H1 (cell line): ENCODE results near the gene PACSIN1. TPM values are rescaled to one million over a fixed set of nuclear protein-coding genes. Genes with fewer than 3 reads are reported as not detected.

Source experiments
- CTCF ChIA-PET: fragments of 300-600 bp; sonication (Branson Sonifier 250); formaldehyde crosslinking; loops from one replicate; lab custom pipeline; 2021; ENCODE audit not compliant: partially characterized antibody; lab: Charles Lee
- POLR2A ChIA-PET: fragments of 300-600 bp; sonication (Branson Sonifier 250); formaldehyde crosslinking; loops from one replicate; lab custom pipeline; 2021; ENCODE audit warnings: inconsistent platforms; ENCODE audit not compliant: partially characterized antibody; lab: Charles Lee
- DNase-seq, 2 experiments: peaks; one replicate each; pipeline versions ENCODE4 v3.0.0 to v3.0.0-alpha.2; 2010 to 2022; ENCODE audit warnings: low spot score in 2 of 2, low read depth in 1 of 2, mixed read lengths in 1 of 2
- FAIRE-seq: peaks from 2 replicates; lab custom pipeline; 2011; peaks lifted over from hg19 to GRCh38; lab: Jason Lieb, UNC
- H2AFZ ChIP-seq: 2 replicates; pipeline ENCODE4 v1.8.1; 2012; ENCODE audit warnings: low read length, inconsistent platforms
- H2AK5ac ChIP-seq: 2 replicates; pipeline ENCODE4 v1.6.1; 2013; ENCODE audit warnings: low read depth, low read length
- H2BK120ac ChIP-seq: replicated peaks from 2 replicates; pipeline ENCODE3; 2013; ENCODE audit warnings: low read depth, low read length, inconsistent platforms
- H2BK12ac ChIP-seq: 2 replicates; pipeline ENCODE4 v1.6.1; 2013; ENCODE audit warnings: low read depth, low read length
- H2BK15ac ChIP-seq: 2 replicates; pipeline ENCODE4 v1.6.1; 2013; ENCODE audit warnings: low read length
- H2BK20ac ChIP-seq: 2 replicates; pipeline ENCODE4 v1.6.1; 2013; ENCODE audit warnings: low read length
- H2BK5ac ChIP-seq: 2 replicates; pipeline ENCODE4 v1.6.1; 2013; ENCODE audit warnings: low read depth, low read length
- H3K14ac ChIP-seq: 2 replicates; pipeline ENCODE4 v1.6.1; 2013; ENCODE audit warnings: inconsistent platforms; ENCODE audit not compliant: insufficient read length
- H3K18ac ChIP-seq: 2 replicates; pipeline ENCODE4 v1.6.1; 2013; ENCODE audit warnings: low read length; ENCODE audit errors: extremely low read depth
- H3K23ac ChIP-seq: 2 replicates; pipeline ENCODE4 v1.6.1; 2013; ENCODE audit warnings: inconsistent platforms; ENCODE audit not compliant: insufficient read length
- H3K23me2 ChIP-seq: 2 replicates; pipeline ENCODE4 v1.6.1; 2013; ENCODE audit warnings: low read depth, low read length
- H3K27ac ChIP-seq: 2 replicates; pipeline ENCODE4 v1.6.1; 2011; ENCODE audit warnings: low read depth, low read length, inconsistent platforms
- H3K27me3 ChIP-seq, 4 experiments: replicated peaks in 1 of 4; 1 replicate in 1 of 4; 2 replicates in 3 of 4; pipeline versions ENCODE4 v1.6.1 to v1.8.1; 2011 to 2013; ENCODE audit warnings: low read length in 3 of 4, mild to moderate bottlenecking in 3 of 4, inconsistent platforms in 2 of 4, mixed read lengths in 2 of 4, moderate library complexity in 1 of 4; ENCODE audit not compliant: control insufficient read depth in 3 of 4, insufficient read depth in 3 of 4; ENCODE audit errors: extremely low read depth in 1 of 4
- H3K36me3 ChIP-seq, 4 experiments: 2 replicates each; pipeline versions ENCODE4 v1.6.1 to v1.8.1; 2011 to 2013; ENCODE audit warnings: mild to moderate bottlenecking in 4 of 4, low read length in 3 of 4, moderate library complexity in 2 of 4, control low read depth in 1 of 4, inconsistent platforms in 1 of 4; ENCODE audit not compliant: insufficient read depth in 4 of 4, control insufficient read depth in 2 of 4
- H3K4ac ChIP-seq: replicated peaks from 2 replicates; pipeline ENCODE3; 2013; ENCODE audit warnings: low read length, low read depth, mixed read lengths, inconsistent platforms; ENCODE audit not compliant: insufficient read length
- H3K4me1 ChIP-seq, 4 experiments: replicated peaks in 1 of 4; 1 replicate in 1 of 4; 2 replicates in 3 of 4; pipeline versions ENCODE4 v1.6.1 to v1.8.1; 2011 to 2013; ENCODE audit warnings: low read length in 3 of 4, inconsistent platforms in 2 of 4, mixed read lengths in 1 of 4; ENCODE audit not compliant: insufficient read depth in 4 of 4, control insufficient read depth in 3 of 4
- H3K4me2 ChIP-seq, 2 experiments: 2 replicates each; pipeline versions ENCODE4 v1.6.1 to v1.8.1; 2011 to 2013; ENCODE audit warnings: low read depth in 2 of 2, low read length in 2 of 2, control low read depth in 1 of 2, inconsistent platforms in 1 of 2, mild to moderate bottlenecking in 1 of 2; ENCODE audit not compliant: insufficient read depth in 1 of 2
- H3K4me3 ChIP-seq, 4 experiments: fragments of 200-600, 300-600 bp in 1 of 4; sonication (generic), shearing (Covaris generic), sonication (Bioruptor Twin) in 1 of 4; 2 replicates each; pipeline versions ENCODE4 v1.5.1 to v1.8.1; 2011 to 2016; ENCODE audit warnings: low read length in 4 of 4, low read depth in 3 of 4, control low read depth in 2 of 4, inconsistent platforms in 2 of 4, mild to moderate bottlenecking in 2 of 4, mixed read lengths in 1 of 4, moderate library complexity in 1 of 4; ENCODE audit not compliant: insufficient read depth in 2 of 4; ENCODE audit errors: extremely low read depth in 1 of 4
- H3K56ac ChIP-seq: replicated peaks from 2 replicates; pipeline ENCODE3; 2013; ENCODE audit warnings: low read depth, mild to moderate bottlenecking, mixed read lengths, low read length, inconsistent platforms; ENCODE audit not compliant: insufficient read length
- H3K79me1 ChIP-seq: 2 replicates; pipeline ENCODE4 v1.6.1; 2013; ENCODE audit warnings: low read depth, low read length, control low read depth
- H3K79me2 ChIP-seq, 2 experiments: 2 replicates each; pipeline versions ENCODE4 v1.6.1 to v1.8.1; 2012 to 2013; ENCODE audit warnings: low read length in 2 of 2, mild to moderate bottlenecking in 2 of 2, inconsistent platforms in 1 of 2; ENCODE audit not compliant: insufficient read depth in 2 of 2, control insufficient read depth in 1 of 2
- H3K9ac ChIP-seq, 4 experiments: replicated peaks in 1 of 4; 1 replicate in 1 of 4; 2 replicates in 3 of 4; pipeline versions ENCODE4 v1.6.1 to v1.8.1; 2011 to 2013; ENCODE audit warnings: low read depth in 3 of 4, low read length in 3 of 4, control low read depth in 2 of 4, mild to moderate bottlenecking in 2 of 4, moderate library complexity in 2 of 4, inconsistent platforms in 1 of 4; ENCODE audit errors: extremely low read depth in 1 of 4
- H3K9me3 ChIP-seq, 2 experiments: 2 replicates each; pipeline versions ENCODE4 v1.6.1 to v1.8.1; 2012 to 2013; ENCODE audit warnings: mild to moderate bottlenecking in 2 of 2, moderate library complexity in 2 of 2, control low read depth in 1 of 2, inconsistent platforms in 1 of 2, low read depth in 1 of 2, low read length in 1 of 2, mixed read lengths in 1 of 2; ENCODE audit not compliant: insufficient read depth in 2 of 2
- H4K20me1 ChIP-seq, 2 experiments: replicated peaks in 1 of 2; 2 replicates each; pipeline versions ENCODE3 to v1.8.1; 2011 to 2013; ENCODE audit warnings: inconsistent platforms in 2 of 2, low read length in 2 of 2, mild to moderate bottlenecking in 1 of 2; ENCODE audit not compliant: insufficient read depth in 2 of 2, control insufficient read depth in 1 of 2
- H4K5ac ChIP-seq: 2 replicates; pipeline ENCODE4 v1.6.1; 2013; ENCODE audit warnings: low read length, low read depth, mixed read lengths, inconsistent platforms; ENCODE audit not compliant: insufficient read length
- H4K8ac ChIP-seq: 2 replicates; pipeline ENCODE4 v1.8.0; 2013; ENCODE audit warnings: mild to moderate bottlenecking, moderate library complexity, low read length, inconsistent platforms; ENCODE audit not compliant: insufficient read depth; ENCODE audit errors: extremely low read depth
- H4K91ac ChIP-seq: replicated peaks from 2 replicates; pipeline ENCODE3; 2013; ENCODE audit warnings: low read length, mixed read lengths, inconsistent platforms; ENCODE audit not compliant: insufficient read length
- CEBPB ChIP-seq: IDR thresholded peaks from 2 replicates; pipeline ENCODE4 v1.6.1; 2012; ENCODE audit warnings: low read depth, low read length
- CTBP2 ChIP-seq: IDR thresholded peaks from 2 replicates; pipeline ENCODE4 v1.7.0; 2011; ENCODE audit warnings: borderline replicate concordance, mild to moderate bottlenecking, moderate library complexity, mixed read lengths, low read length; ENCODE audit not compliant: insufficient read depth, insufficient read length
- MAX ChIP-seq: IDR thresholded peaks from 2 replicates; pipeline ENCODE4 v1.6.1; 2012; ENCODE audit warnings: inconsistent platforms
- POLR2A ChIP-seq, 2 experiments: IDR thresholded peaks; 1 replicate in 1 of 2; 2 replicates in 1 of 2; pipeline ENCODE4 v1.6.1; 2011; ENCODE audit warnings: low read depth in 2 of 2, low read length in 2 of 2, mild to moderate bottlenecking in 2 of 2; ENCODE audit errors: control extremely low read depth in 1 of 2
- RFX5 ChIP-seq: IDR thresholded peaks from 2 replicates; pipeline ENCODE4 v1.6.1; 2011; ENCODE audit warnings: low read depth, low read length, improper control_type of control experiment, borderline replicate concordance
- WGBS, 2 experiments: shearing (Covaris generic) in 1 of 2; methylation state at CpG; one replicate each; pipeline versions ENCODE4 v1.1.6 to v1.1.7; 2013 to 2015; ENCODE audit warnings: low lambda C conversion rate in 2 of 2, mixed read lengths in 2 of 2, inconsistent platforms in 1 of 2, low coverage in 1 of 2, missing lambda C conversion rate in 1 of 2; ENCODE audit not compliant: insufficient replicate concordance in 2 of 2, insufficient coverage in 1 of 2, insufficient read length in 1 of 2; ENCODE audit errors: extremely low coverage in 1 of 2, missing lambda C conversion rate in 1 of 2; 5-methylcytosine and 5-hydroxymethylcytosine counted together
- polyA plus RNA-seq, 7 experiments: library from polyadenylated mRNA; depleted of rRNA in 3 of 7; stranded (reverse) in 5 of 7; unstranded in 2 of 7; fragments of >200 nt in 5 of 7; fragments of 200-250 nt in 2 of 7; gene quantifications; 1 replicate in 5 of 7; 2 replicates in 1 of 7; 4 replicates in 1 of 7; pipeline versions ENCODE4 v1.2.1 to v1.2.3, GENCODE V29; 2011 to 2013; ENCODE audit warnings: missing spikeins in 2 of 7, mixed read lengths in 2 of 7
- total RNA-seq: library from RNA; stranded (reverse); fragmentation: NEBNext Ultra II Directional; extraction: Animal tissue kit (Norgen Biotek cat#: 25700); gene quantifications from 2 replicates; pipeline ENCODE4 v1.2.1, GENCODE V29; 2021

The PACSIN1 gene
- total and polyA plus RNA-seq, 2 of the 8 experiments (the other 6 are each of a cell fraction or from before 2014, with no cell fraction given) = 5.9 to 11.1 TPM

GRCh38 chr6:34445313-34445860 is 20.5 kb upstream of the PACSIN1 start:
- Histone ChIP-seq H3K4me1 (peaks cover 0 to 5% (median 0%) of the 10 kb centered on the region in 4 experiments; a peak in 2 of 7 replicates), H3K56ac (no peak overlapping the region), H2BK15ac (no peak overlapping the region), H3K79me1 (no peaks in the 10 kb centered on the region), H2BK12ac (0 out of 2 replicates have a peak overlapping the region, but pooled peaks have one; percentile 0), H3K18ac (no peak overlapping the region), H3K4ac (no peak overlapping the region), H3K14ac (no peak overlapping the region), H3K79me2 (no peaks in the 10 kb centered on the region), H3K23me2 (no peaks in the 10 kb centered on the region), H2BK120ac (no peak overlapping the region)
- POLR2A ChIA-PET = interaction anchor here (0.8 to 2.5 kb wide), 2 partner anchors 15 to 29 kb away, joined by 3 to 6 read pairs; no protein-coding TSS in a partner anchor
- no peak for TF ChIP-seq CTBP2
- no peak for TF ChIP-seq RFX5
- TF ChIP-seq POLR2A (IDR thresholded peaks at IDR 0.05; ENCODE audit: control extremely low read depth in 1 of 2, low read depth in 2 of 2, low read length in 2 of 2) = no peak
- TF ChIP-seq CEBPB = no peak
- no peak for TF ChIP-seq MAX
- TF ChIP-seq, all 59 proteins: peak for 0
- FAIRE-seq (no peak), DNase-seq (no peak)
- Histone ChIP-seq H2AFZ (no peak overlapping the region), H3K36me3 (no peaks in the 10 kb centered on the region), H3K4me3 (no peak overlapping the region), H3K27me3 (no peaks in the 10 kb centered on the region), H4K5ac (no peak overlapping the region), H2BK20ac (no peak overlapping the region), H3K23ac (no peak overlapping the region), H4K20me1 (no peaks in the 10 kb centered on the region), H2AK5ac (no peak overlapping the region), H3K27ac (no peak overlapping the region), H3K9ac (no peak overlapping the region), H3K4me2 (no peak overlapping the region), H2BK5ac (no peak overlapping the region), H4K8ac (no peak overlapping the region), H4K91ac (no peak overlapping the region), H3K9me3 (no peaks in the 10 kb centered on the region)
- CTCF ChIA-PET = interaction anchor here (1.1 to 1.7 kb wide), 2 partner anchors 164 to 282 kb away, joined by 3 to 7 read pairs; no protein-coding TSS in a partner anchor
- 90% methylated on average over 4 of the region's 4 CpGs; no CpG with 5 or more reads in 1 of the 2 experiments for WGBS, 2 experiments
